Muscle layer of colon (tissue), 2 donors: ENCODE measurements around the gene PSG6.
"Not testable (repeated sequence)": the region's sequence is repeated elsewhere in the genome, so short reads cannot be mapped to it uniquely, and the experiment has no call there.

Experiments
- H3K27ac ChIP-seq: one replicate; pipeline ENCODE4 v1.7.0; 2013; ENCODE audit warnings: low read depth, mild to moderate bottlenecking, low read length, moderate library complexity
- H3K27me3 ChIP-seq, 2 donors: one replicate each; pipeline ENCODE4 v1.7.0; 2013; ENCODE audit warnings: low read length in 2 of 2, mild to moderate bottlenecking in 2 of 2; ENCODE audit not compliant: insufficient read depth in 2 of 2, control insufficient read depth in 1 of 2
- H3K36me3 ChIP-seq: one replicate; pipeline ENCODE4 v1.7.0; 2013; ENCODE audit warnings: mild to moderate bottlenecking, low read length; ENCODE audit not compliant: insufficient read depth
- H3K4me1 ChIP-seq: one replicate; pipeline ENCODE4 v1.7.0; 2013; ENCODE audit warnings: mild to moderate bottlenecking, low read length; ENCODE audit not compliant: insufficient read depth
- H3K4me3 ChIP-seq, 2 donors: one replicate each; pipeline ENCODE4 v1.7.0; 2013; ENCODE audit warnings: low read length in 2 of 2, low read depth in 1 of 2, mild to moderate bottlenecking in 1 of 2, moderate library complexity in 1 of 2
- H3K9ac ChIP-seq: one replicate; pipeline ENCODE4 v1.7.0; 2013; ENCODE audit warnings: low read length
- H3K9me3 ChIP-seq: one replicate; pipeline ENCODE4 v1.7.0; 2013; ENCODE audit warnings: mild to moderate bottlenecking, low read length
- donor health status: abdominal sarcoma.
- donor health status: Adenocarcinoma of cecum.

Gene PSG6

GRCh38 chr19:42917634-42918033 lies at the start of gene PSG6:
Gene PSG6 (minus strand): TSS chr19:42917894. CDS start chr19:42917792, 102 bp downstream.
- H3K27me3 ChIP-seq, H3K36me3 ChIP-seq, H3K27ac ChIP-seq, H3K9ac ChIP-seq, H3K9me3 ChIP-seq, H3K4me3 ChIP-seq, H3K4me1 ChIP-seq: not testable (repeated sequence)

- Histone ChIP-seq H3K4me3 (no peak overlapping the region), H3K9ac (no peak overlapping the region), H3K4me1 (no peaks in the 10 kb centered on the region), H3K36me3 (no peaks in the 10 kb centered on the region), H3K9me3 (no peaks in the 10 kb centered on the region), H3K27me3 (no peaks in the 10 kb centered on the region), H3K27ac (no peak overlapping the region)
Observed at GRCh38 chr19:42965176-42965575, 47.5 kb upstream of the PSG6 start.

DNA sequence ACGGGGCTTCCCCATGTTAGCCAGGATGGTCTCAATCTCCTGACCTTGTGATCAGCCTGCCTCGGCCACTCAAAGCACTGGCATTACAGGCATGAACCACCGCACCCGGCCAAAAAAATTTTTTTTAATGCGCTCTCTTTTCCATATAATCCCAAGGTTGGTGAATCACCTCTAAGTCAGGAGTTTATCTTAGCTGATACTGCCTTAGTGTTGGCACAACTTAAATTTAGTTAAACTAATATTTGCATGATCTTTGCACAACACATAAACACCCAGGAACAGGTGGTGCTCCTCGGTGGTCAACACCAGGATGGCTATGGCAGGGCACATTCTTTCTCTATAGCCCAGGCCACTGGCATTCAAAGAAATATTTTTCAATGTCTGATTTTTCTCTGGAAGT lies 43.4 kb upstream of the PSG6 start:
- H3K27me3 ChIP-seq: no peaks in the 10 kb centered on the region
- H3K9ac ChIP-seq: no peak overlapping the region
- H3K27ac ChIP-seq: no peak overlapping the region
- H3K36me3 ChIP-seq: no peaks in the 10 kb centered on the region
- no peak overlapping the region for H3K4me3 ChIP-seq
- H3K9me3 ChIP-seq: no peaks in the 10 kb centered on the region
- no peaks in the 10 kb centered on the region for H3K4me1 ChIP-seq

DNA sequence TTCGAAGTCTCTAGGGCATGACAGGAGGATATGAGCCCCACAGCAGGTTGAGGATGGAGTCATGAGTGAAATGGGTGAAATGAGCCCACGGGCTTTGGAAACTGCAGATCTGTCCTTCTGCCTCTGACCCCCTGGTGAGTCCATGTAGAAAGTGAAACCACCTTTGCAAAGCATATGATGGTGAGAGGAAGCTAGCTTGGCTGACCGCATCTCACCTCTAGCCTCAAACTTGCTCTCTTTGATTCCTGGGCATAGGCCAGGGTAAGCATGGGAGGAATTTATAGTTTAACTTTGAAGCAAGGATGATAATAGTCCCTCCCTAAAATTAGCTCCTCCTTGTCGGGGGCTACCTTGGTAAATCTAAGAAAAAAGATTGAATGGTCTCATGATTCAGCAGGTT lies 34.4 kb upstream of the PSG6 start:
- not testable (repeated sequence) for H3K27me3 ChIP-seq, H3K27ac ChIP-seq, H3K9me3 ChIP-seq, H3K4me3 ChIP-seq, H3K4me1 ChIP-seq, H3K9ac ChIP-seq, H3K36me3 ChIP-seq

GRCh38 chr19:42951476-42951875 lies 33.8 kb upstream of the PSG6 start:
- not testable (repeated sequence) for H3K27ac ChIP-seq, H3K9ac ChIP-seq, H3K9me3 ChIP-seq, H3K4me3 ChIP-seq, H3K4me1 ChIP-seq, H3K27me3 ChIP-seq, H3K36me3 ChIP-seq

DNA sequence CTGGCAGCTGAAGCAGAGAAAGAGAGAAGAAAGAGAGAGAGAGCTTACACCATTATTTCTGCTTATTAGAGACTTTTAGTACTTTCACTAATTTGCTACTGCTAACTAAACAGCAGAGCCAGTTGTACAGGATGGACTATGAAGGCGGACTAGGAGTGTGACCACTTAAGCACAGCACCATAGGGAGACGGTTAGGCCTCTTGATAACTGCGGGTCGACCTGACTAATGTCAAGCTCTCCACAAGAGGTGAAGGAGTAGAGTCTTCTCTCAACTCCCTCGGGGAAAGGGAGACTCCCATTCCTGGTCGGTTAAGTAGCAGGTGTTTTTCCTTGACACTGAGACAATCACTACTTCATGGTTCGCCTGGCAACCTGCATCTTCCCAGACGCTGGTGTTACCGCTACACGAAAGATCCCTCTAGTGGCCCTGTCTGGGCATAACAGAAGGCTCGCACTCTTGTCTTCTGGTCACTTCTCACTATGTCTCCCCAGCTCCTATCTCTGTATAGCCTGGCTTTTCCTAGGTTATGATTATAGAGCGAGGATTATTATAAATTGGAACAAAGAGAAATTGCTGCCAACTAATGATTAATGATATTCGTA lies 24.6 kb upstream of the PSG6 start:
- Histone ChIP-seq H3K27me3 (no peaks in the 10 kb centered on the region), H3K27ac (no peak overlapping the region), H3K36me3 (no peaks in the 10 kb centered on the region), H3K9me3 (no peaks in the 10 kb centered on the region), H3K9ac (no peak overlapping the region), H3K4me1 (no peaks in the 10 kb centered on the region), H3K4me3 (no peak overlapping the region)

- H3K9me3 ChIP-seq, H3K4me3 ChIP-seq, H3K36me3 ChIP-seq, H3K27ac ChIP-seq, H3K27me3 ChIP-seq, H3K4me1 ChIP-seq, H3K9ac ChIP-seq: not testable (repeated sequence)
Observed at GRCh38 chr19:42937107-42937506, 19.4 kb upstream of the PSG6 start, which contains the start of gene PSG7. Gene PSG7 (minus strand): TSS chr19:42937207. CDS start chr19:42937076, 131 bp downstream.

GRCh38 chr19:42934726-42935125 lies 17.0 kb upstream of the PSG6 start:
- not testable (repeated sequence) for H3K4me1 ChIP-seq, H3K9ac ChIP-seq, H3K27me3 ChIP-seq, H3K36me3 ChIP-seq, H3K27ac ChIP-seq, H3K4me3 ChIP-seq, H3K9me3 ChIP-seq

DNA sequence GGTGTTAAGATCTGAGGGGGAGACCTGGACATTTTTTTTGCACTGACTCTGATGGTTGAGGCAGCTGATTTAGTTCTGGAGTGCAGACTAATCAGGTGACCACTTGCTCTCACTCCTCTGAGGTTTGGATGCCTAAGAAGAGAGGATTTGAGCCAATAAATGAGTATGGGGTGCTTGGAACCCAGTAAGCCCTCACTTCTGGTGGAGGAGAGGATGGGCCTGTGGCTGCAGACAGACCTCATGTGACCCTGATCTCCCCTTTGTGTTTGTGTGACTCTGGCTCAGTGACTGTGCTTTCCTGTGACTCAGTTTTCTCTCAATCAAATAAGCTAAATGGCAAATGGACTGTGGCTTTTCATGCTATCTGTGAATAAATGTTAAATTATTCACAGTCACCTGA lies 16.5 kb upstream of the PSG6 start:
- H3K27ac ChIP-seq, H3K27me3 ChIP-seq, H3K4me3 ChIP-seq, H3K4me1 ChIP-seq, H3K9me3 ChIP-seq, H3K9ac ChIP-seq, H3K36me3 ChIP-seq: not testable (repeated sequence)

DNA sequence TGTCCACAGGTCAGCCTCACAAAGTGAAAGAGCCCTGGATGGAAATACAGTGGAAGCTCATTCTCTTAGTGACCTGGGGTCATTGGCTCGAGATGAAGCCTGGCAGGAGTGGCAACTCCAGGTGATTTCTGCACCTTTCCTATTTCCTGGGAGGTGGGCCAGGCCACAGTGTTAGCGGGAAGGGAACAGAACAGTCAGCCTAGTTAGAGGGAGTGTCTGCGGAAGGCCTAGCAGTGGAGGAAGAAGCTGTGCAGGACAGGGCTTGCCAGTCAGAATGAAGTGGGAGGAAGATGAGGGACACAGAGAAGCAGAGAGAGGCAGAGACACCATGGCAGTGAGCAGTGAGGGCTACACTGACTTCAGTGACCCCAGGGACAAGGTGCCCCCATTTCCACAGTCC lies 15.7 kb upstream of the PSG6 start:
- not testable (repeated sequence) for H3K36me3 ChIP-seq, H3K4me3 ChIP-seq, H3K27ac ChIP-seq, H3K9ac ChIP-seq, H3K27me3 ChIP-seq, H3K9me3 ChIP-seq, H3K4me1 ChIP-seq

- not testable (repeated sequence) for H3K27ac ChIP-seq, H3K4me3 ChIP-seq, H3K9me3 ChIP-seq, H3K27me3 ChIP-seq, H3K9ac ChIP-seq, H3K4me1 ChIP-seq, H3K36me3 ChIP-seq
Observed at GRCh38 chr19:42932485-42933101, 14.9 kb upstream of the PSG6 start.

DNA sequence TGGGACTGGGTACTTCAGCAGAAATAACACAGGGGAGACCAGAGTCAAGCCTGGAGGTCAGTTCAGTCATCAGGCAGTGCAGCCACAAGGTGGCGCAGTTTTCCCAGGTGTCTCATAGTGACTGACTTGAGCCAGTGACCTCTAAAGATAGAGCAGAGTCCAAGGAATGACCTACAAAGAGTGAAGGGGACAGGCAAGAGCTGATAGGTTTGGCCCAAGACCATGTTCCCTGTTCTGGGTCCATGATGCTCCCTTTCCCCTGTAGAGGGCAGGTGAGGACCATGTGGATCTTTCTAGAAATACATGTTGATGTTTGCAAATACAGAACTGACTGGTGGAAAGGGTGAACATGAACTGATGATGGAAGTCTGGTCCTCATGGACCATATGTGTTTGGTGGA lies 12.5 kb upstream of the PSG6 start:
- not testable (repeated sequence) for H3K9ac ChIP-seq, H3K27me3 ChIP-seq, H3K4me1 ChIP-seq, H3K27ac ChIP-seq, H3K36me3 ChIP-seq, H3K9me3 ChIP-seq, H3K4me3 ChIP-seq
